HG03460 (cell line): ENCODE measurements around the gene CEP85L.
A peak's percentile ranks its signal among the peaks of the same experiment; 100 is the strongest.

Experiments
- ATAC-seq: cut with Tn5 transposase; IDR thresholded peaks from one replicate; pipeline ENCODE4 v1.9.1; 2021; ENCODE audit not compliant: unreplicated experiment

The CEP85L gene

GRCh38 chr6:118661831-118662230, 10.4 kb upstream of the CEP85L start:
- ATAC-seq = no peak

GRCh38 chr6:118660218-118660569, 8.8 kb upstream of the CEP85L start:
- ATAC-seq = no peak

GRCh38 chr6:118659513-118660217, 8.3 kb upstream of the CEP85L start:
- no peak for ATAC-seq

- no peak for ATAC-seq
Observed at GRCh38 chr6:118656847-118657451, 5.6 kb upstream of the CEP85L start.

- ATAC-seq = no peak
Observed at GRCh38 chr6:118652051-118652615, 742 bp upstream of the CEP85L start.

GRCh38 chr6:118650582-118651281, 659 bp downstream of the CEP85L start:
- peak; percentile 44 for ATAC-seq

GRCh38 chr6:118649918-118650581, 1.3 kb downstream of the CEP85L start:
- no peak for ATAC-seq

- no peak for ATAC-seq
Observed at GRCh38 chr6:118648866-118649554, 2.4 kb downstream of the CEP85L start.

- ATAC-seq = no peak
Observed at GRCh38 chr6:118646977-118647376, 4.4 kb downstream of the CEP85L start.

GRCh38 chr6:118645395-118645794, 6.0 kb downstream of the CEP85L start:
- no peak for ATAC-seq

- no peak for ATAC-seq
Observed at GRCh38 chr6:118644007-118644406, 7.4 kb downstream of the CEP85L start.

GRCh38 chr6:118641042-118641441, 10.3 kb downstream of the CEP85L start:
- ATAC-seq = no peak

- ATAC-seq = peak; percentile 87
Observed at GRCh38 chr6:118639054-118639964, 12.1 kb downstream of the CEP85L start.

GRCh38 chr6:118638288-118638687, 13.1 kb downstream of the CEP85L start:
- no peak for ATAC-seq

- no peak for ATAC-seq
Observed at GRCh38 chr6:118635909-118636735, 15.3 kb downstream of the CEP85L start.

GRCh38 chr6:118632359-118632758, 19.0 kb downstream of the CEP85L start:
- ATAC-seq = no peak

GRCh38 chr6:118630923-118631322, 20.5 kb downstream of the CEP85L start:
- no peak for ATAC-seq

- ATAC-seq = no peak
Observed at GRCh38 chr6:118630067-118630466, 21.3 kb downstream of the CEP85L start.

GRCh38 chr6:118627724-118628123, 23.7 kb downstream of the CEP85L start:
- ATAC-seq = no peak
